ENCODE measurements around the gene PTPN9. TPM values are rescaled to one million over a fixed set of nuclear protein-coding genes. Genes with fewer than 3 reads are reported as not detected.
A peak's percentile ranks its signal among the peaks of the same experiment; 100 is the strongest.

PTPN9 gene
- total RNA-seq, 1 experiment from 2014 or later, result 42.2 TPM

GRCh38 chr15:75416584-75416983 is 162.5 kb downstream of the PTPN9 start:
- Mint-ChIP-seq H3K4me3 (no peak overlapping the region), H3K36me3 (ENCODE audit: insufficient read depth in 1 of 3, low read depth in 3 of 3) (peaks cover 21 to 65% (median 53%) of the 10 kb centered on the region in 3 experiments; a peak in 6 of 7 replicates), H3K9me3 (no peaks in the 10 kb centered on the region), H3K27me3 (ENCODE audit: low read depth) (no peaks in the 10 kb centered on the region), H3K4me1 (no peaks in the 10 kb centered on the region), H3K27ac (peak overlapping the region in 2 of 3 experiments; percentile 18 to 90; a peak in 3 of 7 replicates)
- Histone ChIP-seq H4K20me1 (ENCODE audit: control insufficient read depth, insufficient read depth, insufficient read length) (no peaks in the 10 kb centered on the region), H3K14ac (ENCODE audit: insufficient read depth, low read length) (no peak overlapping the region), H3K4me1 (ENCODE audit: insufficient read depth, low read length) (no peaks in the 10 kb centered on the region), H3K18ac (ENCODE audit: insufficient read length, low read depth, low read length) (no peak overlapping the region), H2AK5ac (ENCODE audit: insufficient read length, low read length) (no peak overlapping the region), H4K5ac (ENCODE audit: insufficient read length, low read depth, low read length) (no peak overlapping the region), H3K23me2 (ENCODE audit: insufficient read length, low read depth, low read length, poor library complexity, severe bottlenecking) (no peaks in the 10 kb centered on the region), H2BK15ac (ENCODE audit: low read depth, low read length) (no peak overlapping the region), H3K27me3 (ENCODE audit: insufficient read depth, low read length) (no peaks in the 10 kb centered on the region; the same call in 1 of the 2 replicates), H3K56ac (ENCODE audit: insufficient read length, low read depth, low read length) (no peak overlapping the region), H3T11ph (ENCODE audit: low read length) (no peak overlapping the region), H3K4ac (ENCODE audit: low read depth, low read length) (no peak overlapping the region), H4K91ac (ENCODE audit: insufficient read length, low read depth, low read length) (no peak overlapping the region), H2BK5ac (ENCODE audit: insufficient read length, low read length) (no peak overlapping the region), H2AFZ (ENCODE audit: low read length) (no peak overlapping the region), H4K8ac (replicated peaks; ENCODE audit: insufficient read length, low read depth, low read length) (no peak overlapping the region), H3K4me2 (ENCODE audit: insufficient read depth, insufficient read length, low read length) (no peak overlapping the region), H2BK12ac (ENCODE audit: insufficient read length, low read depth, low read length) (no peak overlapping the region), H3K9ac (ENCODE audit: extremely low read depth, insufficient read length, low read length) (no peak overlapping the region), H3K27ac (ENCODE audit: insufficient read length, low read depth, low read length) (no peak overlapping the region), H3K79me2 (ENCODE audit: insufficient read depth, low read length) (no peaks in the 10 kb centered on the region), H3K9me3 (ENCODE audit: control insufficient read depth, low read depth, low read length) (no peaks in the 10 kb centered on the region), H2BK120ac (ENCODE audit: low read depth, low read length, poor library complexity, severe bottlenecking) (no peak overlapping the region), H3K23ac (ENCODE audit: insufficient read length, low read depth, low read length) (no peak overlapping the region), H2BK20ac (ENCODE audit: low read depth, low read length, poor library complexity, severe bottlenecking) (no peak overlapping the region), H3K79me1 (ENCODE audit: insufficient read depth, low read depth, low read length, poor library complexity, severe bottlenecking) (no peaks in the 10 kb centered on the region)
- no peak for DNase-seq
- no CpG with 5 or more reads among the region's 1 CpG for WGBS (ENCODE audit: extremely low coverage, insufficient read length, low lambda C conversion rate)
- TF ChIP-seq CTCF (conservative IDR thresholded peaks at IDR 0.05), result no peak

Other genes with a start within 250 kb of the PTPN9 start
- 146 and 159 TPM in 2 replicates for gene COMMD4, start 243.3 kb downstream of the PTPN9 start, total RNA-seq (2021)
- gene NEIL1, start 232.3 kb downstream of the PTPN9 start, total RNA-seq (2021), result 16.1 and 16.5 TPM in 2 replicates
- 106 and 112 TPM in 2 replicates for gene MAN2C1, start 210.7 kb downstream of the PTPN9 start, total RNA-seq (2021)
- gene SIN3A, start 127.6 kb downstream of the PTPN9 start, total RNA-seq (2021), result 99.1 and 102 TPM in 2 replicates
- gene SNUPN, start 46.4 kb upstream of the PTPN9 start, total RNA-seq (2021), result 29.8 and 32.7 TPM in 2 replicates
- 97.9 and 106 TPM in 2 replicates for gene IMP3, start 60.9 kb upstream of the PTPN9 start, total RNA-seq (2021)
- 17.7 and 18.7 TPM in 2 replicates for gene SNX33, start 68.6 kb upstream of the PTPN9 start, total RNA-seq (2021)
- 2.0 and 2.1 TPM in 2 replicates for gene CSPG4, start 133.5 kb upstream of the PTPN9 start, total RNA-seq (2021)

Measured in H9 (cell line).